Testis (tissue), 5 donors: ENCODE measurements around the gene ACTR1B. TPM values are rescaled to one million over a fixed set of nuclear protein-coding genes. Genes with fewer than 3 reads are reported as not detected.
"Not testable (repeated sequence)": the region's sequence is repeated elsewhere in the genome, so short reads cannot be mapped to it uniquely, and the experiment has no call there.

ENCODE experiments used
- DNase-seq: peaks from one replicate; pipeline ENCODE4 v3.0.0-alpha.2; 2019
- H3K27ac ChIP-seq, 2 donors: fragments of 200-600 bp; sonication (generic); one replicate each; pipeline ENCODE4 v1.5.1; 2019
- H3K27me3 ChIP-seq: fragments of 200-600 bp; sonication (generic); one replicate; pipeline ENCODE4 v1.5.1; 2019
- H3K36me3 ChIP-seq: fragments of 200-600 bp; sonication (generic); one replicate; pipeline ENCODE4 v1.5.1; 2017; ENCODE audit warnings: low read depth; ENCODE audit errors: missing control alignments
- H3K4me1 ChIP-seq: fragments of 200-600 bp; sonication (generic); one replicate; pipeline ENCODE4 v1.5.1; 2019
- H3K4me3 ChIP-seq, 2 donors: fragments of 200-600 bp; sonication (generic); one replicate each; pipeline ENCODE4 v1.5.1; 2017 to 2019
- H3K9me3 ChIP-seq: fragments of 200-600 bp; sonication (generic); one replicate; pipeline ENCODE4 v1.5.1; 2017
- CTCF ChIP-seq, 3 experiments: fragments of 450-650 bp in 2 of 3; fragments of 200-600 bp in 1 of 3; sonication (generic) in 1 of 3; IDR thresholded peaks; one replicate each; pipeline ENCODE4 v1.5.1; 2016 to 2019; ENCODE audit warnings: antibody characterized with exemption in 3 of 3, mild to moderate bottlenecking in 2 of 3, moderate library complexity in 1 of 3
- POLR2A ChIP-seq: fragments of 450-650 bp; IDR thresholded peaks from one replicate; pipeline ENCODE4 v1.6.1; 2017; ENCODE audit warnings: antibody characterized with exemption, mild to moderate bottlenecking, moderate library complexity
- WGBS, 2 donors: methylation state at CpG; one replicate each; pipeline ENCODE4 v1.1.5; 2018; 5-methylcytosine and 5-hydroxymethylcytosine counted together
- intact Hi-C: fragments of 100-400 bp; cut with DNase I; formaldehyde crosslinking; loops from one replicate; pipeline ENCODE4 v1.15.1; 2023; ENCODE audit warnings: low total_unique reads
- long read RNA-seq, 2 donors: transcript quantifications; one replicate each; lab custom pipeline, GENCODE V29; 2026
- polyA plus RNA-seq: library from polyadenylated mRNA; stranded (reverse); fragments of 350-450 nt; fragmentation: Illumina TruSeq; extraction: RNeasy Lipid Tissue Mini Kit (QIAGEN cat#74804); gene quantifications from one replicate; pipeline ENCODE4 v1.2.3, GENCODE V29; 2014; ENCODE audit warnings: low read depth, low replicate concordance; ENCODE audit not compliant: insufficient read depth
- total RNA-seq, 2 donors: library from RNA; depleted of rRNA; stranded (reverse); fragments of >200 nt; gene quantifications; one replicate each; pipeline ENCODE4 v1.2.3, GENCODE V29; 2016

The ACTR1B gene
- total RNA-seq (10 to 100 TPM; 56.3 to 81.0 TPM), polyA plus RNA-seq (43.0 TPM)
- long read RNA-seq, donor 1, transcript ACTR1B-201 (11 exons, 2,243 nt) = major isoform, 13 of 35 reads
- long read RNA-seq, donor 1, partial matches to known transcripts = 22 of 35 reads
- long read RNA-seq, donor 1, other reads (novel, unspliced or antisense) = 0 of 35 reads
- long read RNA-seq, donor 2, transcript ACTR1B-201 (11 exons, 2,243 nt) = major isoform, 15 of 15 reads
- long read RNA-seq, donor 2, partial matches to known transcripts = 0 of 15 reads
- long read RNA-seq, donor 2, other reads (novel, unspliced or antisense) = 0 of 15 reads

- WGBS, 2 donors = 0% methylated on average over 32 to 56 of the region's 60 CpGs
- Histone ChIP-seq H3K27ac (peak within 1 kb of the TSS; percentile 88 to 92), H3K4me1 (peaks cover 16% of the 10 kb centered on the region), H3K36me3 (no peaks in the 10 kb centered on the region), H3K9me3 (no peaks in the 10 kb centered on the region), H3K27me3 (no peaks in the 10 kb centered on the region), H3K4me3 (peak within 1 kb of the TSS; percentile 66 to 89)
- peak; percentile 99 for DNase-seq
- intact Hi-C loops = no loop called here
- TF ChIP-seq POLR2A = peak; percentile 88
- peak; percentile 46 to 64 (median 60) for TF ChIP-seq CTCF (IDR thresholded peaks at IDR 0.05)
Measured at GRCh38 chr2:97663962-97664635, at the start of gene ACTR1B. Gene ACTR1B (minus strand): TSS chr2:97664044. CDS start chr2:97663890, 154 bp downstream.

GRCh38 chr2:97712693-97713295 is 49.0 kb upstream of the ACTR1B start:
- no peaks in the 10 kb centered on the region for H3K36me3 ChIP-seq
- no peak overlapping the region for H3K4me3 ChIP-seq
- no peak for DNase-seq
- 75 to 79% methylated on average over 1 to 10 of the region's 11 CpGs for WGBS, 2 donors
- H3K27me3 ChIP-seq = no peaks in the 10 kb centered on the region
- H3K27ac ChIP-seq = no peak overlapping the region
- H3K9me3 ChIP-seq = no peaks in the 10 kb centered on the region
- intact Hi-C loops = no loop called here
- TF ChIP-seq CTCF (IDR thresholded peaks at IDR 0.05) (no peak), POLR2A (no peak)
- no peaks in the 10 kb centered on the region for H3K4me1 ChIP-seq

- H3K4me1 ChIP-seq, H3K27ac ChIP-seq, DNase-seq, H3K27me3 ChIP-seq, intact Hi-C loops, H3K9me3 ChIP-seq, H3K4me3 ChIP-seq, H3K36me3 ChIP-seq: not testable (repeated sequence)
- 41 to 52% methylated on average over 9 of the region's 9 CpGs for WGBS, 2 donors
Measured at GRCh38 chr2:97712175-97712574, 48.3 kb upstream of the ACTR1B start.

- H3K27me3 ChIP-seq = no peaks in the 10 kb centered on the region
- no peak overlapping the region for H3K4me3 ChIP-seq
- TF ChIP-seq POLR2A (no peak), CTCF (IDR thresholded peaks at IDR 0.05) (no peak)
- H3K4me1 ChIP-seq = no peaks in the 10 kb centered on the region
- intact Hi-C loops = no loop called here
- no peak overlapping the region for H3K27ac ChIP-seq
- no peaks in the 10 kb centered on the region for H3K9me3 ChIP-seq
- 75 to 91% methylated on average over 6 of the region's 6 CpGs for WGBS, 2 donors
- DNase-seq = no peak
- H3K36me3 ChIP-seq = no peaks in the 10 kb centered on the region
Measured at GRCh38 chr2:97711394-97711711, 47.5 kb upstream of the ACTR1B start.

GRCh38 chr2:97708608-97709007 is 44.8 kb upstream of the ACTR1B start:
- Histone ChIP-seq H3K9me3 (no peaks in the 10 kb centered on the region), H3K4me3 (no peak overlapping the region), H3K4me1 (no peaks in the 10 kb centered on the region), H3K27ac (no peak overlapping the region), H3K27me3 (no peaks in the 10 kb centered on the region), H3K36me3 (no peaks in the 10 kb centered on the region)
- no peak for TF ChIP-seq POLR2A
- intact Hi-C loops = no loop called here
- DNase-seq = peak; percentile 23
- 72 to 88% methylated on average over 8 of the region's 8 CpGs for WGBS, 2 donors
